Measurements from ENCODE around the gene MRPL22. TPM values are rescaled to one million over a fixed set of nuclear protein-coding genes. Genes with fewer than 3 reads are reported as not detected.
"Not testable (repeated sequence)": the region's sequence is repeated elsewhere in the genome, so short reads cannot be mapped to it uniquely, and the experiment has no call there.

The MRPL22 gene
- total RNA-seq, 1 donor from 2014 or later, result 31.4 TPM

DNA sequence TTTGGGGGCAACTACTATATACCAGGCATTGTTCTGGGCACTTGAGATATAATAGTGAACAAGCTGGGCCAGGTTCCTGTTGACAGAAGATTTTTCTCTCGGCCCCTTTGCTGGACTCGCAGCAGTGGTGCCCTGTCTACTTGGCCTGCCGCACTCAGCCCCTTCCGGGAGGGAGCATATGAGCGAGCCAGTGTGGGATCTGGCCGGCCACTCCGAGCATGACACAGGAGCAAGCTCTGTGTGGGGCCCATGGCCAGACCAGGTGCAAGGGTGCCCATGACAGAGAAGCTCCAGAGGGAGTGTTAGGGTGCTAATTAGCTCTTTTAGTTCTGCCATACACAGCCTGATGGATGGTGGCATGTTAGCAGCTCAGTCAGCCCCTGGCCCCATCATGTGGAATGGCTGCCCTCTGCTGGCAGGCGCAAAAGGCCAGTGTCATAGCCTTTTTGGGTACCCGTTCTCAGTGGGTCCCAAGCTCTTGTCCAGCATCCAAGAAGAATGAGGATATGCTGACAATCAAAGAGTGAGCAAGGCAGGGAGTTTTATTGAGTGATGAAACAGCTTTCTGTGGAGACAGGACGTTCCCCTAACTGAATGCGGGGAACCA is 63.4 kb downstream of the MRPL22 start:
- intact Hi-C loops (cut with DNase I), result no loop called here
- DNase-seq, result no peak
- TF ChIP-seq CTCF (IDR thresholded peaks at IDR 0.05), result peak; percentile 52
- Histone ChIP-seq H3K27me3 (no peaks in the 10 kb centered on the region), H3K36me3 (no peaks in the 10 kb centered on the region), H3K4me3 (no peak overlapping the region), H3K4me1 (no peaks in the 10 kb centered on the region), H3K9me3 (no peaks in the 10 kb centered on the region), H3K27ac (no peak overlapping the region)
- peak; percentile 69 for ATAC-seq

GRCh38 chr5:155006265-155006664 is 65.4 kb downstream of the MRPL22 start:
- intact Hi-C loops (cut with DNase I); DNase-seq: not testable (repeated sequence)

GRCh38 chr5:155008669-155009068 is 67.8 kb downstream of the MRPL22 start:
- Histone ChIP-seq H3K27me3 (no peaks in the 10 kb centered on the region), H3K9me3 (no peaks in the 10 kb centered on the region), H3K4me3 (no peak overlapping the region), H3K27ac (no peak overlapping the region), H3K36me3 (no peaks in the 10 kb centered on the region), H3K4me1 (no peaks in the 10 kb centered on the region)
- no peak for TF ChIP-seq CTCF (IDR thresholded peaks at IDR 0.05)
- ATAC-seq, result no peak
- intact Hi-C loops (cut with DNase I), result no loop called here
- no peak for DNase-seq

More at GRCh38 chr5:155006265-155006664, 65.4 kb downstream of the MRPL22 start:
- not testable (repeated sequence) for H3K36me3 ChIP-seq, H3K4me3 ChIP-seq, H3K27me3 ChIP-seq, H3K4me1 ChIP-seq, H3K27ac ChIP-seq, H3K9me3 ChIP-seq, ATAC-seq

GRCh38 chr5:155010881-155011280 is 70.0 kb downstream of the MRPL22 start:
- TF ChIP-seq CTCF (IDR thresholded peaks at IDR 0.05), result no peak
- DNase-seq (no peak), ATAC-seq (no peak)
- intact Hi-C loops (cut with DNase I), result no loop called here
- no peak overlapping the region for H3K27ac ChIP-seq
- H3K4me1 ChIP-seq, result no peaks in the 10 kb centered on the region
- H3K4me3 ChIP-seq, result no peak overlapping the region
- no peaks in the 10 kb centered on the region for H3K36me3 ChIP-seq
- no peaks in the 10 kb centered on the region for H3K9me3 ChIP-seq
- H3K27me3 ChIP-seq, result no peaks in the 10 kb centered on the region

- intact Hi-C loops (cut with DNase I), result no loop called here
- no peak for DNase-seq
- TF ChIP-seq CTCF (IDR thresholded peaks at IDR 0.05), result no peak
Measured at GRCh38 chr5:155013526-155013925, 72.7 kb downstream of the MRPL22 start, which contains the start of gene KIF4B. TSS of gene KIF4B (plus strand) at chr5:155013755. CDS start at chr5:155013860, 105 bp downstream.

GRCh38 chr5:155015239-155015638 is 74.4 kb downstream of the MRPL22 start:
- ATAC-seq (no peak), DNase-seq (no peak)
- H3K27ac ChIP-seq, result no peak overlapping the region
- no peak for TF ChIP-seq CTCF (IDR thresholded peaks at IDR 0.05)
- no peak overlapping the region for H3K4me3 ChIP-seq
- no peaks in the 10 kb centered on the region for H3K9me3 ChIP-seq
- H3K4me1 ChIP-seq, result no peaks in the 10 kb centered on the region
- no peaks in the 10 kb centered on the region for H3K27me3 ChIP-seq
- intact Hi-C loops (cut with DNase I), result no loop called here
- H3K36me3 ChIP-seq, result no peaks in the 10 kb centered on the region

More at GRCh38 chr5:155013526-155013925, 72.7 kb downstream of the MRPL22 start, which contains the start of gene KIF4B:
- no peak within 1 kb of the TSS for H3K27ac ChIP-seq
- H3K36me3 ChIP-seq, result no peaks in the 10 kb centered on the region
- no peaks in the 10 kb centered on the region for H3K27me3 ChIP-seq
- H3K4me3 ChIP-seq, result no peak within 1 kb of the TSS
- no peak for ATAC-seq
- no peaks in the 10 kb centered on the region for H3K4me1 ChIP-seq
- H3K9me3 ChIP-seq, result no peaks in the 10 kb centered on the region
